ENCODE results near the gene STX18.

DNA sequence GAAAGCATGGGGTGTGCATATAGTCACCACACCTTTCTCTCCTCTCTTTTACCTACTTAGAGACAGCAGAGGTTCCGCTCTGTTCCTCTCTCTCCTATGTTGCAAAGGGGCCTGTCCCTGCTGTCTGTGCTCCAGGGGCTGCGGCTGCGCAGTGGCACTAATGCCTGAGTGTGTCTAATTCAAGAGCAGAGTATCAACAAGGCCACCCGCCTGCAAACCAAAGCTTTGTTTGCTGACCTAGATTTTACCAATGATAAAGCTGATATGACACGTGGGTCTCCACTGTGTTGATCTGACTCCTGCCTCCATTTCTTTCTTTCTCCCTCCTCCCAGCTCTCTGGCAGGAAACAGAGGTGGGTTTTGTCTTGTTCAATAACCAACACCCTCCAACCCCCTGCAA lies 80.0 kb downstream of the STX18 start:
- TF ChIP-seq FOS (IDR thresholded peaks at IDR 0.05; ENCODE audit: borderline replicate concordance, insufficient read depth, low read length) (no peak), POLR2A (IDR thresholded peaks at IDR 0.05; ENCODE audit: low read depth, low read length) (no peak), MYC (IDR thresholded peaks at IDR 0.05; ENCODE audit: low read depth, low read length) (no peak), JUN (IDR thresholded peaks at IDR 0.05; ENCODE audit: borderline replicate concordance, insufficient read depth, insufficient read length, low read depth) (no peak), EZH2 (IDR thresholded peaks at IDR 0.05; ENCODE audit: borderline replicate concordance, low read depth, low read length, severe bottlenecking) (no peak), POLR2AphosphoS5 (IDR thresholded peaks at IDR 0.05; ENCODE audit: insufficient read depth, low read depth, low read length) (no peak), GATA2 (IDR thresholded peaks at IDR 0.05; ENCODE audit: insufficient read depth, insufficient read length, low read depth, low read length) (no peak)
- TF ChIP-seq, protein P1, sequence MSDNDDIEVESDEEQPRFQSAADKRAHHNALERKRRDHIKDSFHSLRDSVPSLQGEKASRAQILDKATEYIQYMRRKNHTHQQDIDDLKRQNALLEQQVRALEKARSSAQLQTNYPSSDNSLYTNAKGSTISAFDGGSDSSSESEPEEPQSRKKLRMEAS (IDR thresholded peaks at IDR 0.05; ENCODE audit: insufficient read depth, insufficient read length): no peak
- TF ChIP-seq, protein P2, sequence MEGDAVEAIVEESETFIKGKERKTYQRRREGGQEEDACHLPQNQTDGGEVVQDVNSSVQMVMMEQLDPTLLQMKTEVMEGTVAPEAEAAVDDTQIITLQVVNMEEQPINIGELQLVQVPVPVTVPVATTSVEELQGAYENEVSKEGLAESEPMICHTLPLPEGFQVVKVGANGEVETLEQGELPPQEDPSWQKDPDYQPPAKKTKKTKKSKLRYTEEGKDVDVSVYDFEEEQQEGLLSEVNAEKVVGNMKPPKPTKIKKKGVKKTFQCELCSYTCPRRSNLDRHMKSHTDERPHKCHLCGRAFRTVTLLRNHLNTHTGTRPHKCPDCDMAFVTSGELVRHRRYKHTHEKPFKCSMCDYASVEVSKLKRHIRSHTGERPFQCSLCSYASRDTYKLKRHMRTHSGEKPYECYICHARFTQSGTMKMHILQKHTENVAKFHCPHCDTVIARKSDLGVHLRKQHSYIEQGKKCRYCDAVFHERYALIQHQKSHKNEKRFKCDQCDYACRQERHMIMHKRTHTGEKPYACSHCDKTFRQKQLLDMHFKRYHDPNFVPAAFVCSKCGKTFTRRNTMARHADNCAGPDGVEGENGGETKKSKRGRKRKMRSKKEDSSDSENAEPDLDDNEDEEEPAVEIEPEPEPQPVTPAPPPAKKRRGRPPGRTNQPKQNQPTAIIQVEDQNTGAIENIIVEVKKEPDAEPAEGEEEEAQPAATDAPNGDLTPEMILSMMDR (IDR thresholded peaks at IDR 0.05; ENCODE audit: extremely low read depth in 1 of 2, insufficient read depth in 1 of 2, low read depth in 1 of 2, low read length in 2 of 2): no peak
